Neural cell (in vitro differentiated cells): ENCODE data around the gene RAB13.
"Not testable (repeated sequence)": the region's sequence is repeated elsewhere in the genome, so short reads cannot be mapped to it uniquely, and the experiment has no call there.

Source experiments
- CTCF ChIP-seq: fragments of 450-650 bp; IDR thresholded peaks from 2 replicates; pipeline ENCODE4 v1.5.1; 2014; ENCODE audit warnings: antibody characterized with exemption, mild to moderate bottlenecking, moderate library complexity; ENCODE audit not compliant: poor library complexity, severe bottlenecking
- EP300 ChIP-seq: fragments of 450-650 bp; conservative IDR thresholded peaks from 2 replicates; pipeline ENCODE4 v1.6.1; 2014; ENCODE audit warnings: antibody characterized with exemption, mild to moderate bottlenecking, moderate library complexity; ENCODE audit not compliant: poor library complexity, severe bottlenecking
- EZH2 ChIP-seq: fragments of 200-600, 300-800 bp; shearing (Covaris generic), sonication (generic); IDR thresholded peaks from 2 replicates; pipeline ENCODE4 v1.6.1; 2014; ENCODE audit warnings: antibody characterized with exemption, low read length, borderline replicate concordance, mild to moderate bottlenecking; ENCODE audit not compliant: insufficient read depth, poor library complexity, severe bottlenecking
- MXI1 ChIP-seq: fragments of 450-650 bp; conservative IDR thresholded peaks from 2 replicates; pipeline ENCODE4 v1.6.1; 2014; ENCODE audit warnings: antibody characterized with exemption, mild to moderate bottlenecking; ENCODE audit not compliant: poor library complexity, severe bottlenecking
- POLR2AphosphoS5 ChIP-seq: IDR thresholded peaks from 2 replicates; pipeline ENCODE4 v1.6.1; 2012
- RAD21 ChIP-seq: fragments of 450-650 bp; conservative IDR thresholded peaks from 2 replicates; pipeline ENCODE4 v1.6.1; 2014; ENCODE audit warnings: antibody characterized with exemption, mild to moderate bottlenecking, moderate library complexity
- REST ChIP-seq: IDR thresholded peaks from 2 replicates; pipeline ENCODE4 v1.6.1; 2012; ENCODE audit warnings: borderline replicate concordance
- TAF1 ChIP-seq: IDR thresholded peaks from 2 replicates; pipeline ENCODE4 v1.6.1; 2012; ENCODE audit warnings: low read depth

- TF ChIP-seq TAF1, CTCF, POLR2AphosphoS5, REST, RAD21, EP300, EZH2, MXI1: not testable (repeated sequence)
Measured at GRCh38 chr1:153981735-153982134, 4.4 kb downstream of the RAB13 start.
